ENCODE data around the gene CCNI. TPM values are rescaled to one million over a fixed set of nuclear protein-coding genes. Genes with fewer than 3 reads are reported as not detected.
A peak's percentile ranks its signal among the peaks of the same experiment; 100 is the strongest.
"Not testable (repeated sequence)": the region's sequence is repeated elsewhere in the genome, so short reads cannot be mapped to it uniquely, and the experiment has no call there.

The CCNI gene
- total RNA-seq, 1 donor from 2014 or later, result 206 TPM

DNA sequence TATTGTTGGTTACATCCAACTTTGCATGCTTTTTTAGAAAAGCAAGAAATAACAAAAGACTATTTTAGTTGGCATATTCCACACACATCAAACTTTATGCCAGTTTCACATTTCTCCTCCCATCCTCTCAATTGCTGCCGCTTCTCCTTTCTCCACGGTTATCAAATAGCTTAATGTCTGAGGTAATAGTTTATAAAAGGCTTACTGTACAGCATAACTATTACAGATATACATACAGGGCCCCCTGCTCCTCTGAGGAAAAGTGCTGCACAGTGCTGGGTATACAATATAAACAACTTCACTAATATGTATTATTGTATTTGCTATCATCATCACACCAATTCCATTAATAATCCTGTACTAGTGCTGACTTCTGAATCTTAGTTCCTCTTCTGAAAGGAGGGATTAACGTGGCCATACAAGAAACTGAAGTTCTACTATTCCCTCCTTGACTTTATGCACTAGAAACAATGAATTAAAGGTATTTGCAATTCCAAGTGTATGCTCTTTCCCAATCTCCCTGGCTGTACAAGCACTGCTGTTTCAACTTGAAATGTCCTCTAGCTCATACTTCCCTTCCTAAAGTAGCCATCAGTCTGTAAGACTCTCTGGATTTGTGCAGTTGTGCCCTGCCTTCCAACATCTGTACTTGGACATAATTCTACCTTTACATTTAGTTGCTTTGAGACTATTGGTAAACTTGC, 2.5 kb downstream of the CCNI start:
- no peak for TF ChIP-seq POLR2A (IDR thresholded peaks at IDR 0.05)
- peak in 1 of 2 donors; percentile 16 for TF ChIP-seq POLR2AphosphoS5 (IDR thresholded peaks at IDR 0.05; ENCODE audit: insufficient read depth in 1 of 2, low read depth in 1 of 2)
- Histone ChIP-seq H3K36me3 (no peaks in the 10 kb centered on the region), H3K27ac (peak overlapping the region; percentile 100), H3K4me1 (peaks cover 63% of the 10 kb centered on the region), H3K4me3 (peak overlapping the region; percentile 88 to 98), H3K9me3 (no peaks in the 10 kb centered on the region), H3K27me3 (no peaks in the 10 kb centered on the region)
- intact Hi-C loops (cut with DNase I), result no loop called here
- DNase-seq (ENCODE audit: extremely low spot score in 2 of 2), result no peak

DNA sequence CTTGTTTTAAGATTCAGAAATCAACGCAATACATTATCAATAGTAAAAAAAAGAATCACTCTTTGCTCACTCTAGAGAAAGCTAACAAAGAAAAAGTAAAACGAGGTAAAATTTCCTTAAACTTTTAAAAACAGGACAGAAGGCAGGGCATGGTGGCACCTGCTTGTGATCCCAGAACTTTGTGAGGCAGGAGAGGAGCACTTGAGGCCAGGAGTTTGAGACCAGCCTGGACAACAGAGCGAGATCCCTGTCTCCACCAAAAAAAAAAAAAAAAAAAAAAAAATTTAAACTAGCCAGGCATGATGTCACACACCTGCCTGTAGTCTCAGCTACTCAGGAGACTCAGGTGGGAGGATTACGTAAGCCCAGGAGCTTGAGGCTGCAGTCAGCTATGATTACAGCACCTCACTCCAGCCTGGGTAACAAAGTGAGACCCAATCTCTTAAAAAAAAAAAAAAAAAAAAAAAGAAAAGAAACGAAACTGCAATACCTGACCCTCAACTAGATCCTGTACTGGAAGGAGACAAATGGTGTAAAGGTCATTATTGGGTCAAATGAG, 3.5 kb downstream of the CCNI start:
- TF ChIP-seq POLR2A (IDR thresholded peaks at IDR 0.05), result no peak
- TF ChIP-seq, protein P1, sequence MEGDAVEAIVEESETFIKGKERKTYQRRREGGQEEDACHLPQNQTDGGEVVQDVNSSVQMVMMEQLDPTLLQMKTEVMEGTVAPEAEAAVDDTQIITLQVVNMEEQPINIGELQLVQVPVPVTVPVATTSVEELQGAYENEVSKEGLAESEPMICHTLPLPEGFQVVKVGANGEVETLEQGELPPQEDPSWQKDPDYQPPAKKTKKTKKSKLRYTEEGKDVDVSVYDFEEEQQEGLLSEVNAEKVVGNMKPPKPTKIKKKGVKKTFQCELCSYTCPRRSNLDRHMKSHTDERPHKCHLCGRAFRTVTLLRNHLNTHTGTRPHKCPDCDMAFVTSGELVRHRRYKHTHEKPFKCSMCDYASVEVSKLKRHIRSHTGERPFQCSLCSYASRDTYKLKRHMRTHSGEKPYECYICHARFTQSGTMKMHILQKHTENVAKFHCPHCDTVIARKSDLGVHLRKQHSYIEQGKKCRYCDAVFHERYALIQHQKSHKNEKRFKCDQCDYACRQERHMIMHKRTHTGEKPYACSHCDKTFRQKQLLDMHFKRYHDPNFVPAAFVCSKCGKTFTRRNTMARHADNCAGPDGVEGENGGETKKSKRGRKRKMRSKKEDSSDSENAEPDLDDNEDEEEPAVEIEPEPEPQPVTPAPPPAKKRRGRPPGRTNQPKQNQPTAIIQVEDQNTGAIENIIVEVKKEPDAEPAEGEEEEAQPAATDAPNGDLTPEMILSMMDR (IDR thresholded peaks at IDR 0.05), result no peak
- no peak for TF ChIP-seq POLR2AphosphoS5 (IDR thresholded peaks at IDR 0.05; ENCODE audit: insufficient read depth in 1 of 2, low read depth in 1 of 2)
- intact Hi-C loops (cut with DNase I), result no loop called here
- Histone ChIP-seq H3K36me3 (no peaks in the 10 kb centered on the region), H3K9me3 (no peaks in the 10 kb centered on the region), H3K27me3 (no peaks in the 10 kb centered on the region), H3K27ac (peak overlapping the region; percentile 100), H3K4me1 (peaks cover 62% of the 10 kb centered on the region), H3K4me3 (no peak overlapping the region)
- DNase-seq (ENCODE audit: extremely low spot score in 2 of 2), result no peak

DNA sequence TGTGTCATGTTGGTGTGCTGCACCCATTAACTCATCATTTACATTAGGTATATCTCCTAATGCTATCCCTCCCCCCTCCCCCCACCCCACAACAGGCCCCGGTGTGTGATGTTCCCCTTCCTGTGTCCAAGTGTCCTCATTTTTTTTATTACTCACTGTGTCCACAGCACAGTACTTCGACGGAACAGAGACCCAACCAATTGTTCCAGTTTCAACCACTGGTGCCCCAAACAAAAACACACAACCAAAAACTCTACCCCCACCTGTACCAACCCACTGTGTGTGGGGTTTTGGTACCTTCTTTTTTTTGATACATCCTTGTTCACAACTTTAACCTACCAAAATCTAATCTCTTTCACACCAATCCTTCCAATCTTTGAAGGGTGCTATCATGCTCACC, 6.3 kb downstream of the CCNI start:
- H3K27ac ChIP-seq; DNase-seq (ENCODE audit: extremely low spot score in 2 of 2); H3K9me3 ChIP-seq; H3K4me3 ChIP-seq; intact Hi-C loops (cut with DNase I); H3K27me3 ChIP-seq: not testable (repeated sequence)
- Histone ChIP-seq H3K4me1 (peaks cover 53% of the 10 kb centered on the region), H3K36me3 (peaks cover 0 to 15% of the 10 kb centered on the region in 2 donors)

DNA sequence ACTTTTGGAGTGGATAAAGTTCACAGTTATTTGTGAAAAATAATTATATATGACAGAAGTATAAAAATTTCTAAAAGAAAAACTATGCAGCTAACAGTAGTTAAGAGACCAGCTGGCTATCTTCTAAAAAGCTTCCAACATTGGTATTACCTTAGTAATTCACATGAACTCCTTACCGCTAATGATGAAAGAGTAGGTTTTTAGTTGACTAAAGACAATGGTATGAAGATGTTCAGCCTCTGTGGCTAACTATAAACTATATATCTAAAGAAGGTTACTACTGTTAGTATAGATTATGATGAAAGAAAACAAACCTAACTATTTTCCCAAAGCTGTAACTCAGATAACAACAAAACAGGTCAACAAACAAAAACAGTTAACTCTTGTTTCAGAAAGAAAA, 10.4 kb downstream of the CCNI start:
- TF ChIP-seq POLR2AphosphoS5 (IDR thresholded peaks at IDR 0.05; ENCODE audit: insufficient read depth in 1 of 2, low read depth in 1 of 2) (no peak), POLR2A (IDR thresholded peaks at IDR 0.05) (no peak)
- TF ChIP-seq, protein P1 (IDR thresholded peaks at IDR 0.05), result no peak
- peaks cover 16% of the 10 kb centered on the region for H3K4me1 ChIP-seq

DNA sequence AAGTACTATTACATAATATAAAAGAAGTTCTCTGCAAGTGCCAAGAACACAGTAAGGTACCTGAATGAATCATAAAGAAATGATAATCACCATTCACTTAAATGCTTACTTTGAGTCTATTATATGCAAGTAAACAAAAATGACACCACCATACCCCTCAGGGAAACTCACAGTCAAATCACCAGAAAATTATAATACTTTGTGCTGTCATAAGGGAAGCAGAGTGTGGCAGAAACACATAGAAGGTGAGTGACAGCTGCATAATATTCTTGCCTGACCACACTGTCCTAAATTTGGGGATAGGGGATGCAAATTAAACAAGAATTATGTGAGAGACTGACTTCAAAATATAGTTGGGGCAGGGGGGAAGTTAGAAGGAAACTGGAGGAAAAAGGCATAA, 12.9 kb downstream of the CCNI start:
- intact Hi-C loops (cut with DNase I), result no loop called here
- Histone ChIP-seq H3K36me3 (peaks cover 0 to 44% of the 10 kb centered on the region in 2 donors), H3K27me3 (no peaks in the 10 kb centered on the region), H3K9me3 (no peaks in the 10 kb centered on the region), H3K4me3 (no peak overlapping the region), H3K27ac (no peak overlapping the region), H3K4me1 (peaks cover 2% of the 10 kb centered on the region)
- TF ChIP-seq, protein P1 (IDR thresholded peaks at IDR 0.05), result no peak
- TF ChIP-seq POLR2AphosphoS5 (IDR thresholded peaks at IDR 0.05; ENCODE audit: insufficient read depth in 1 of 2, low read depth in 1 of 2), result no peak
- no peak for TF ChIP-seq POLR2A (IDR thresholded peaks at IDR 0.05)
- DNase-seq (ENCODE audit: extremely low spot score in 2 of 2), result no peak

More for the DNA sequence above, 10.4 kb downstream of the CCNI start:
- H3K36me3 ChIP-seq, result peaks cover 0 to 38% of the 10 kb centered on the region in 2 donors
- no peaks in the 10 kb centered on the region for H3K9me3 ChIP-seq
- no peaks in the 10 kb centered on the region for H3K27me3 ChIP-seq
- DNase-seq (ENCODE audit: extremely low spot score in 2 of 2), result no peak
- no peak overlapping the region for H3K4me3 ChIP-seq
- H3K27ac ChIP-seq, result no peak overlapping the region
- intact Hi-C loops (cut with DNase I), result no loop called here

DNA sequence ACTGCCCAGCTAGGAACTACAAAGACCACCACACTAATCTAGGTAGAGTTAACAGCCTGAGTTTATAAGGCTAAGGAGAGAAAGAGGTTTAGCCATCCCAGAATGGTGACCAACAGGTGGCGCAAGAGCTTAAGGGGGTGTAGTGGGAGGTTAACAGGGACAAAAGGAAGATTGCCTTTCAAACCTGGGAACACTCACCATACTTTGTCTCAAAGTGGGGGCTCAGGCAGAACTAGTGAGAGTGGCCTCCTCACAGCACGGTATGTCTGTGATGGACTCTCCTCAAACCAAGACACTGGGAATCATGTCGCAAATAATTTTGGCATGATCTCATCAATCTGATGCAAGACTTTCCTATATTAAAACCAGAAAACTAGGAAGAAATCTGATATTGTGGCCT, 23.4 kb downstream of the CCNI start:
- intact Hi-C loops (cut with DNase I), result no loop called here
- DNase-seq (ENCODE audit: extremely low spot score in 2 of 2), result no peak
- no peak overlapping the region for H3K27ac ChIP-seq
- peaks cover 10% of the 10 kb centered on the region for H3K4me1 ChIP-seq
- TF ChIP-seq, protein P1 (IDR thresholded peaks at IDR 0.05), result no peak
- no peak for TF ChIP-seq POLR2AphosphoS5 (IDR thresholded peaks at IDR 0.05; ENCODE audit: insufficient read depth in 1 of 2, low read depth in 1 of 2)
- TF ChIP-seq POLR2A (IDR thresholded peaks at IDR 0.05), result no peak
- H3K4me3 ChIP-seq, result no peak overlapping the region
- peaks cover 0 to 53% of the 10 kb centered on the region in 2 donors for H3K36me3 ChIP-seq
- H3K27me3 ChIP-seq, result no peaks in the 10 kb centered on the region
- no peaks in the 10 kb centered on the region for H3K9me3 ChIP-seq
